Trophoblast cell (in vitro differentiated cells and primary cell): ENCODE measurements around the gene VPS33B.

Experiments used
- DNase-seq, 2 donors: peaks; one replicate each; pipeline ENCODE4 v3.0.0-alpha.2; 2016
- H2AFZ ChIP-seq: 2 replicates; pipeline ENCODE4 v1.6.1; 2013; ENCODE audit warnings: low read length, moderate library complexity, mild to moderate bottlenecking; ENCODE audit not compliant: insufficient read depth, poor library complexity
- H2AK5ac ChIP-seq: 2 replicates; pipeline ENCODE4 v1.6.1; 2013; ENCODE audit warnings: mild to moderate bottlenecking, low read length
- H2BK120ac ChIP-seq: 2 replicates; pipeline ENCODE4 v1.6.1; 2013; ENCODE audit warnings: low read length, mild to moderate bottlenecking, moderate library complexity; ENCODE audit not compliant: insufficient read depth, poor library complexity
- H2BK12ac ChIP-seq: 2 replicates; pipeline ENCODE4 v1.6.1; 2013; ENCODE audit warnings: mild to moderate bottlenecking, low read length, moderate library complexity
- H2BK5ac ChIP-seq: 2 replicates; pipeline ENCODE4 v1.6.1; 2013; ENCODE audit warnings: low read length, low read depth, moderate library complexity, mild to moderate bottlenecking; ENCODE audit not compliant: poor library complexity
- H3K14ac ChIP-seq: 2 replicates; pipeline ENCODE4 v1.6.1; 2013; ENCODE audit warnings: mild to moderate bottlenecking, low read length
- H3K18ac ChIP-seq: 2 replicates; pipeline ENCODE4 v1.6.1; 2013; ENCODE audit warnings: mild to moderate bottlenecking, low read length
- H3K23ac ChIP-seq: 2 replicates; pipeline ENCODE4 v1.6.1; 2013; ENCODE audit warnings: low read length
- H3K27ac ChIP-seq: 2 replicates; pipeline ENCODE4 v1.5.1; 2013; ENCODE audit warnings: low read depth, mild to moderate bottlenecking, inconsistent platforms, low read length, moderate library complexity
- H3K27me3 ChIP-seq: 2 replicates; pipeline ENCODE4 v1.6.1; 2013; ENCODE audit warnings: inconsistent platforms, mild to moderate bottlenecking, low read length, moderate library complexity; ENCODE audit not compliant: insufficient read depth
- H3K36me3 ChIP-seq, 2 experiments: 1 replicate in 1 of 2; 2 replicates in 1 of 2; pipeline ENCODE4 v1.6.1; 2013; ENCODE audit warnings: low read length in 2 of 2, mild to moderate bottlenecking in 2 of 2, moderate library complexity in 1 of 2; ENCODE audit not compliant: insufficient read depth in 2 of 2, control insufficient read depth in 1 of 2
- H3K4ac ChIP-seq: 2 replicates; pipeline ENCODE4 v1.6.1; 2013; ENCODE audit warnings: low read depth, mild to moderate bottlenecking, low read length, moderate library complexity
- H3K4me1 ChIP-seq, 2 experiments: 1 replicate in 1 of 2; 2 replicates in 1 of 2; pipeline ENCODE4 v1.6.1; 2013; ENCODE audit warnings: low read length in 2 of 2, mild to moderate bottlenecking in 2 of 2, moderate library complexity in 1 of 2; ENCODE audit not compliant: insufficient read depth in 2 of 2, control insufficient read depth in 1 of 2
- H3K4me2 ChIP-seq: 2 replicates; pipeline ENCODE4 v1.6.1; 2013; ENCODE audit warnings: inconsistent platforms, mild to moderate bottlenecking, low read length, moderate library complexity
- H3K4me3 ChIP-seq: 2 replicates; pipeline ENCODE4 v1.5.1; 2013; ENCODE audit warnings: mild to moderate bottlenecking, low read depth, low read length, inconsistent platforms
- H3K79me1 ChIP-seq: one replicate; pipeline ENCODE4 v1.6.1; 2013; ENCODE audit warnings: low read length
- H3K79me2 ChIP-seq: 2 replicates; pipeline ENCODE4 v1.6.1; 2013; ENCODE audit warnings: low read length, mild to moderate bottlenecking; ENCODE audit not compliant: control insufficient read depth, insufficient read depth, poor library complexity
- H3K9ac ChIP-seq: 2 replicates; pipeline ENCODE4 v1.6.1; 2013; ENCODE audit warnings: mild to moderate bottlenecking, low read length
- H3K9me3 ChIP-seq: 2 replicates; pipeline ENCODE4 v1.6.1; 2013; ENCODE audit warnings: low read depth, mild to moderate bottlenecking, control low read depth, inconsistent platforms, low read length; ENCODE audit not compliant: insufficient read depth
- H4K12ac ChIP-seq: 2 replicates; pipeline ENCODE4 v1.6.1; 2013; ENCODE audit warnings: low read depth, mild to moderate bottlenecking, low read length, moderate library complexity
- H4K8ac ChIP-seq: 2 replicates; pipeline ENCODE4 v1.6.1; 2013; ENCODE audit warnings: low read depth, mild to moderate bottlenecking, low read length, moderate library complexity
- H4K91ac ChIP-seq: one replicate; pipeline ENCODE4 v1.6.1; 2013; ENCODE audit warnings: low read depth, mild to moderate bottlenecking, low read length, moderate library complexity
- whole genome bisulfite sequencing: extraction: QIAGEN DNeasy Blood & Tissue Kit; methylation state at CpG from one replicate; pipeline ENCODE4 v1.1.7; 2013; ENCODE audit warnings: missing lambda C conversion rate; ENCODE audit not compliant: insufficient read length, insufficient coverage; ENCODE audit errors: extremely low coverage; 5-methylcytosine and 5-hydroxymethylcytosine counted together

Gene VPS33B

GRCh38 chr15:90959028-90959595 is 63.3 kb downstream of the VPS33B start:
- no peak overlapping the region for H3K27ac ChIP-seq
- no peak overlapping the region for H3K23ac ChIP-seq
- H3K9me3 ChIP-seq: peaks cover 2% of the 10 kb centered on the region
- peaks cover 8 to 21% of the 10 kb centered on the region in 2 experiments for H3K36me3 ChIP-seq
- H3K4me3 ChIP-seq: no peak overlapping the region
- WGBS: no CpG with 5 or more reads among the region's 8 CpGs
- H4K91ac ChIP-seq: no peak overlapping the region
- H2BK120ac ChIP-seq: no peak overlapping the region
- peaks cover 8 to 9% of the 10 kb centered on the region in 2 experiments for H3K4me1 ChIP-seq
- no peak overlapping the region for H4K8ac ChIP-seq
- H3K27me3 ChIP-seq: no peaks in the 10 kb centered on the region
- H3K9ac ChIP-seq: no peak overlapping the region
- no peak overlapping the region for H3K14ac ChIP-seq
- H3K79me1 ChIP-seq: peaks cover 7% of the 10 kb centered on the region
- H2AK5ac ChIP-seq: no peak overlapping the region
- H3K4me2 ChIP-seq: no peak overlapping the region
- no peak overlapping the region for H2BK5ac ChIP-seq
- peaks cover 5% of the 10 kb centered on the region for H3K79me2 ChIP-seq
- no peak overlapping the region for H3K18ac ChIP-seq
- no peak for DNase-seq
- H3K4ac ChIP-seq: no peak overlapping the region
- no peak overlapping the region for H4K12ac ChIP-seq
- no peak overlapping the region for H2AFZ ChIP-seq
- no peak overlapping the region for H2BK12ac ChIP-seq

- Histone ChIP-seq H4K91ac (no peak overlapping the region), H2AFZ (no peak overlapping the region), H2AK5ac (no peak overlapping the region), H3K79me2 (peaks cover 5% of the 10 kb centered on the region), H3K36me3 (peaks cover 21 to 32% of the 10 kb centered on the region in 2 experiments), H2BK5ac (no peak overlapping the region), H3K23ac (no peak overlapping the region), H3K14ac (no peak overlapping the region), H3K9me3 (peaks cover 2% of the 10 kb centered on the region), H3K4me1 (peaks cover 8 to 9% of the 10 kb centered on the region in 2 experiments), H3K4me3 (no peak overlapping the region), H3K79me1 (peaks cover 7% of the 10 kb centered on the region), H3K18ac (peak overlapping the region; percentile 15), H3K4ac (no peak overlapping the region), H4K8ac (no peak overlapping the region), H3K27me3 (no peaks in the 10 kb centered on the region), H4K12ac (no peak overlapping the region), H2BK12ac (no peak overlapping the region), H3K27ac (no peak overlapping the region), H3K4me2 (no peak overlapping the region), H3K9ac (no peak overlapping the region), H2BK120ac (no peak overlapping the region)
- WGBS: no CpG with 5 or more reads among the region's 6 CpGs
- no peak for DNase-seq
These were observed 64.6 kb downstream of the VPS33B start for GRCh38 chr15:90957791-90958190.

- H3K4me3 ChIP-seq: peak overlapping the region; percentile 73
- peak overlapping the region; percentile 43 for H4K12ac ChIP-seq
- H3K4me1 ChIP-seq: peaks cover 8 to 9% of the 10 kb centered on the region in 2 experiments
- H3K9ac ChIP-seq: peak overlapping the region; percentile 46
- peak overlapping the region; percentile 55 for H4K8ac ChIP-seq
- H3K4me2 ChIP-seq: peak overlapping the region; percentile 91
- no peak overlapping the region for H3K23ac ChIP-seq
- no CpG with 5 or more reads among the region's 63 CpGs for WGBS
- H3K79me1 ChIP-seq: peaks cover 7% of the 10 kb centered on the region
- H3K9me3 ChIP-seq: peaks cover 2% of the 10 kb centered on the region
- peak overlapping the region; percentile 41 for H3K14ac ChIP-seq
- H3K18ac ChIP-seq: peak overlapping the region; percentile 15
- no peak overlapping the region for H2BK12ac ChIP-seq
- no peak overlapping the region for H2BK120ac ChIP-seq
- no peak overlapping the region for H3K4ac ChIP-seq
- H4K91ac ChIP-seq: no peak overlapping the region
- peak overlapping the region; percentile 50 for H2AFZ ChIP-seq
- no peak overlapping the region for H2AK5ac ChIP-seq
- peak in 1 of 2 donors; percentile 58 for DNase-seq
- peaks cover 24 to 37% of the 10 kb centered on the region in 2 experiments for H3K36me3 ChIP-seq
- no peaks in the 10 kb centered on the region for H3K27me3 ChIP-seq
- peaks cover 5% of the 10 kb centered on the region for H3K79me2 ChIP-seq
- H3K27ac ChIP-seq: no peak overlapping the region
- H2BK5ac ChIP-seq: no peak overlapping the region
These were observed 65.2 kb downstream of the VPS33B start for GRCh38 chr15:90957031-90957790.

GRCh38 chr15:90956274-90957030 is 65.9 kb downstream of the VPS33B start:
- H3K4me3 ChIP-seq: peak overlapping the region; percentile 73
- H3K27ac ChIP-seq: no peak overlapping the region
- peaks cover 2% of the 10 kb centered on the region for H3K9me3 ChIP-seq
- no peaks in the 10 kb centered on the region for H3K27me3 ChIP-seq
- peaks cover 7% of the 10 kb centered on the region for H3K79me1 ChIP-seq
- no peak overlapping the region for H2BK12ac ChIP-seq
- H3K9ac ChIP-seq: no peak overlapping the region
- H3K14ac ChIP-seq: no peak overlapping the region
- no CpG with 5 or more reads among the region's 56 CpGs for WGBS
- peak; percentile 86 to 92 for DNase-seq
- H2AK5ac ChIP-seq: no peak overlapping the region
- H4K91ac ChIP-seq: no peak overlapping the region
- H2BK5ac ChIP-seq: no peak overlapping the region
- H3K79me2 ChIP-seq: peaks cover 5% of the 10 kb centered on the region
- peak overlapping the region; percentile 91 for H3K4me2 ChIP-seq
- peaks cover 8 to 9% of the 10 kb centered on the region in 2 experiments for H3K4me1 ChIP-seq
- H4K8ac ChIP-seq: peak overlapping the region; percentile 22
- no peak overlapping the region for H3K4ac ChIP-seq
- H2BK120ac ChIP-seq: no peak overlapping the region
- no peak overlapping the region for H3K23ac ChIP-seq
- H3K18ac ChIP-seq: no peak overlapping the region
- peak overlapping the region; percentile 50 for H2AFZ ChIP-seq
- H3K36me3 ChIP-seq: peaks cover 24 to 41% of the 10 kb centered on the region in 2 experiments
- no peak overlapping the region for H4K12ac ChIP-seq
